GM06990 (cell line): ENCODE results near the gene HEATR3.

Experiments used
- DNase-seq: peaks from one replicate; pipeline ENCODE4 v3.0.0-alpha.2; 2011; ENCODE audit not compliant: insufficient read length; ENCODE audit errors: extremely low read depth
- H3K27me3 ChIP-seq: replicated peaks from 2 replicates; pipeline ENCODE4 v1.6.0; 2011; ENCODE audit warnings: low read length; ENCODE audit not compliant: control insufficient read depth, insufficient read depth
- H3K36me3 ChIP-seq: 2 replicates; pipeline ENCODE4 v1.5.1; 2011; ENCODE audit warnings: low read length; ENCODE audit not compliant: control insufficient read depth, insufficient read depth
- H3K4me3 ChIP-seq: replicated peaks from 2 replicates; pipeline ENCODE4 v1.5.1; 2011; ENCODE audit warnings: low read depth, mild to moderate bottlenecking, control low read depth, low read length
- CTCF ChIP-seq: IDR thresholded peaks from 2 replicates; pipeline ENCODE4 v1.5.1; 2011; ENCODE audit warnings: low read length, control low read depth, mild to moderate bottlenecking, inconsistent platforms; ENCODE audit not compliant: insufficient read depth, poor library complexity, severe bottlenecking

Gene HEATR3

GRCh38 chr16:50065624-50066481 lies at the start of gene HEATR3:
Gene HEATR3 (plus strand): TSS chr16:50065970. CDS start chr16:50066132, 162 bp downstream.
- Histone ChIP-seq H3K36me3 (peaks cover 4% of the 10 kb centered on the region), H3K4me3 (peak within 1 kb of the TSS; percentile 96), H3K27me3 (no peaks in the 10 kb centered on the region)
- peak; percentile 94 for DNase-seq
- no peak for TF ChIP-seq CTCF

GRCh38 chr16:50017553-50017952 lies 48.2 kb upstream of the HEATR3 start:
- no peaks in the 10 kb centered on the region for H3K36me3 ChIP-seq
- no peak for DNase-seq
- no peak for TF ChIP-seq CTCF
- no peak overlapping the region for H3K4me3 ChIP-seq
- no peaks in the 10 kb centered on the region for H3K27me3 ChIP-seq

GRCh38 chr16:50021544-50021943 lies 44.2 kb upstream of the HEATR3 start:
- Histone ChIP-seq H3K36me3 (no peaks in the 10 kb centered on the region), H3K27me3 (no peaks in the 10 kb centered on the region), H3K4me3 (no peak overlapping the region)
- no peak for DNase-seq
- peak; percentile 26 for TF ChIP-seq CTCF

- Histone ChIP-seq H3K27me3 (no peaks in the 10 kb centered on the region), H3K36me3 (no peaks in the 10 kb centered on the region), H3K4me3 (no peak overlapping the region)
- DNase-seq: no peak
- TF ChIP-seq CTCF: no peak
Measured at GRCh38 chr16:50023641-50024040, 42.1 kb upstream of the HEATR3 start.

GRCh38 chr16:50024207-50024606 lies 41.6 kb upstream of the HEATR3 start:
- DNase-seq: no peak
- no peak overlapping the region for H3K4me3 ChIP-seq
- H3K27me3 ChIP-seq: no peaks in the 10 kb centered on the region
- no peak for TF ChIP-seq CTCF
- H3K36me3 ChIP-seq: no peaks in the 10 kb centered on the region
